HG03520 (cell line): ENCODE measurements around the gene VAV2.
"Not testable (repeated sequence)": the region's sequence is repeated elsewhere in the genome, so short reads cannot be mapped to it uniquely, and the experiment has no call there.

Experiments
- ATAC-seq: cut with Tn5 transposase; IDR thresholded peaks from one replicate; pipeline ENCODE4 v1.9.1; 2021; ENCODE audit warnings: mild to moderate bottlenecking, moderate library complexity; ENCODE audit not compliant: unreplicated experiment

The VAV2 gene

DNA sequence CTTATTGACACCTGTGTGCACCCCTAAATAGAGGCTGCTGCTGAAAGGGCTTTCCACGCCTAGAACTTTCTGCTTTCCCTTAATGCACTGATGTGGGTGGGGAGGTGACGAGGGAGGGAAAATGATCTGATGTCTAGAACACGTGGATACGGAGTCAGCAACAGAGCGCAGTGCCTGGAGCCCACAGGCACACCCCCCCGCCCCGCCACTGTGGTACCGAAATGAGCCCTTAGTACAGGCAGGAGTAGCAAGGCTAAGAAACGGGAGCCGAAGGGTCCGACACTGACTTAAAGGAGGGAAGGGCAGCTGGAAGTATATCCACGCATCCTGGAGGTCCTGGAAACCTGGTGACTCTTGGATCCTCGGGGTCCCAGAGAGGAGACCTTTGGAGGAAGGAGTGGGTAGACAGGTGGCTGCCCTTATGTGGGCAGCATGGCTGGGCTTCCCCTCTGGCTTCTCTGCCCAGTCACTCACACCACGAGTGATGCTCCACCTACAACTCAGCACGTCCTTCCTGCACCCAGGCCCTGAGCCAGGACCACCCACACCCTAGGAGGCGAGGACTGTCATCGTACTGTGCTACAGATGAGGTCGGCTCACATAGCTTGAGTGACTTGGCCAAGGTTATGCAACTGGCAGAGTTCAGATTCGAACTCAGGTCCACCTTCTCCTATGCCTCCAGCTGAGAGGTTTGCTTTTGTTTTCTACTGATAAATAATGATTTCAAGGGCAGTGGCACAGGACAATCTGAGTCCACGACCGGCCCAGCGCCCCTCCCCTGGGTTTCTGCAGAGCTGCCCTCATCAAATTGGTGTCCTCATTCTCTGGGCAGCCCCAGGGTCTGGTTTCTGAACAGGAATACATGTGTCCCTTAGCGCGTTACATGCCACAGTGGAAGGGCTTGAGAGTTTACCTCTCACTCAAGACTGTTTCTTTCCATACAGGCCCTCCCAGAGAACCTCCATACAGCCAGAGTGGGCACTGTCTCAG, 4.7 kb upstream of the VAV2 start:
- no peak for ATAC-seq

DNA sequence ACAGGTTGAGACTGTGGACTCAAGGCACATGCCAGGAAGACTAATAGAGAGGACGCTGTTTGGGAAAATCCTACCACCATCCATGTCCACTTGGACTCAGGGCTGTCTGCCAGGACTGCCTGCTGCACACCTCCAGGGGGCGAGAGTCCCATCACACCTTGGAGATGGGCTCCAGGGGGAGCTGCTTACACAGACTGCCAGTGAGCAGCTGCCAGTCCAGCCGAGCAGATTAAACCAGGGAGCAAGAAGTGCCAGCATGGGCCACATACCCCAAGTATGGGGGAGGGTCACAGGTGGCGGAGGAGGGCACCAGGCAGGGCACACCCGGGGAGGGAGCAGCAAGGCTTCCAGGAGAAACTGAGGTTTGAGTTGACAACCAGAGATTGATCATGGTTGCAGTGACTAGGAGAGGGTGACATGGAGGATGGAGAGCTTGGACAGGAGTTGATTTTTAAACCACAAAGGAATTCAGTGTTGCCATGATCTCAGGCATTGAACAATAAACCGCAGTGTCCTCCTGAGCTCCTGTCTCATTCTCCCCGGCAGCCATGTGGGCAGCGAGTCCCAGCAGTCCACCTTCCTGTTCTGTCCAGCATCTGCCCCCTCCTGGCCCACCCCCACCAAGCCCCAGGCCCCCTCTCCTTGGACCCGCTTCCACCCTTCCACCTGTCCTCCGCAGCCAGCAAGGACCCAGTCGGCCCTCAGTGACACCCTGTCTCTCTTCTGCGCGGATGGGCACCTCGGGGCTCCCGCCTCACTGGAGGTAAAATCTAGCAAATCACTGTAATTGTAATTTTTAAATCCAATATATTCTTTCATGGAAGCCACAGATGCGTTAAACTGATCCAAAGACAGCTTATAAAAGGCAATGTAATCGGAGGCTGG, 3.1 kb upstream of the VAV2 start:
- ATAC-seq, result no peak

DNA sequence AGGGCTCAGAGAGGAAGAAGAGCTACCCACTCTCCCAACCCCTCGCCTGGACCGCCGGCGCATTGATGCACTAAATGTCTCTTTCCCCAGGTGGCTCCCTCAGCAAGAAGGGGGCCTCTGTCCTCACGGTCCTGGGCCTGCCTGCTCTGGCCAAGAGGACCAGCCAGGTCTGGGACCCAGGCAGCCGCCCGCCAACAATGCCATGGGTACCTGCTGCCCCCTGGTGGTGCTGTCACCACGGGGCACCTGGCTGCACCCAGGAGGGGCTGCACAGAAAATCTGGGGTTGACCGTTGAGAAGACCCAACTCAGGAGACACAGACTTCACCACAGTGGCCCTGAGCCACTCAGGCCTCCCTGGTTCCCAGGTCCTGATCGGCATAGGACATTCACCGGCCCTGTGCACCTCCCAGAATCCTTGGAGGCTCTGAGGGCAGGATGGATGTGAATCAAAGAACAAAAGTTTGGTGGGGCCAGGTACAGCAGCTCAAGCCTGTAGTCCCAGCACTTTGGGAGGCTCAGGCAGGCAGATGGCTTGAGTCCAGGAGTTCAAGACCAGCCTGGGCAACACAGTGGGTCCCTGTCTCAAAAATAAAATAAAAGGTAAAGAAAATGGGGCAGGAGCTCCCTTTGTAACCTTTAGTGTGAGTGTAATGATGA, 2.4 kb upstream of the VAV2 start:
- ATAC-seq, result no peak

GRCh38 chr9:133993635-133994253, 1.6 kb upstream of the VAV2 start:
- no peak for ATAC-seq

DNA sequence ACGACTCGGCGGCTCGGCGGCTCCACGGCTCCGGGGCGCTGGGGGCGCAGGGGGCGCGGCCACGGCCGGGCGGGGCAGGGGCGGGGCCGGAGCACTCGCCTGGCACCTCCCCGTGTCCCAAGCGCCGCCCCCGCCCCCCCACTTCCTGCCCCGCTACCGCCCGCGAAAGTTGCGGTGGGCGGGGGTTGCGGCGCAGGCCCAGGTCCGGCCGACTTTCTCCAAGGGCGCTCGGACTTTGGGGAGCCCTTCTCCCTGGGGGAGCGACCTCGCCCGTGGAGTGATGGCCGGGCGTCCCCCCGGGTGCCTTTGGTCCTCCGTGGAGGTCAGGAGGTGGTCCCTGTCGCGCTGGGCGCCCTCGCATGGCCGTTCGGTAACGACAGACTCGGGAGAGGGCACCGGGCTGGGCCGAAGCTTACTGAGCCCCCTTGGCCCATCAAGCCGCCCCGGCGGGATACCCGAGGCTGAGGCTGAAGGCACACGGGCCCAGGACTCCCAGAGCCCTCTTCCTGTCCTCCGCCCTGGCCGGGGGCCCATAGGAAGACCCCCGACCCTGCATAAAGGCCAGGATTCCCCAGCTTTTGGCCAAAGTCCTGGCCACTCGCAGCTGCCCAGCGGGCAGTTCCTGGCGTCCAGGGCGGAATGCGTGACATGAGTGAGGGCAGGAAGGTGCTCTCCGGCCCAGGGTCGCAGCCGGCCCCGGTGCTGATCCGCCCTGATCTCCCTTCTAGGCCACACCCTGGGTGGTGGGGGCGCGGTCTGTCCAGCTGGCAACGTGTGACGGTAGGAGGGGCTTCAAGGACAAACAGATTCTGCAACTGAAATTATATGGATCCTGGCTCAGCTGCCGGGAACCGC, 883 bp upstream of the VAV2 start:
- ATAC-seq, result peak; percentile 39

DNA sequence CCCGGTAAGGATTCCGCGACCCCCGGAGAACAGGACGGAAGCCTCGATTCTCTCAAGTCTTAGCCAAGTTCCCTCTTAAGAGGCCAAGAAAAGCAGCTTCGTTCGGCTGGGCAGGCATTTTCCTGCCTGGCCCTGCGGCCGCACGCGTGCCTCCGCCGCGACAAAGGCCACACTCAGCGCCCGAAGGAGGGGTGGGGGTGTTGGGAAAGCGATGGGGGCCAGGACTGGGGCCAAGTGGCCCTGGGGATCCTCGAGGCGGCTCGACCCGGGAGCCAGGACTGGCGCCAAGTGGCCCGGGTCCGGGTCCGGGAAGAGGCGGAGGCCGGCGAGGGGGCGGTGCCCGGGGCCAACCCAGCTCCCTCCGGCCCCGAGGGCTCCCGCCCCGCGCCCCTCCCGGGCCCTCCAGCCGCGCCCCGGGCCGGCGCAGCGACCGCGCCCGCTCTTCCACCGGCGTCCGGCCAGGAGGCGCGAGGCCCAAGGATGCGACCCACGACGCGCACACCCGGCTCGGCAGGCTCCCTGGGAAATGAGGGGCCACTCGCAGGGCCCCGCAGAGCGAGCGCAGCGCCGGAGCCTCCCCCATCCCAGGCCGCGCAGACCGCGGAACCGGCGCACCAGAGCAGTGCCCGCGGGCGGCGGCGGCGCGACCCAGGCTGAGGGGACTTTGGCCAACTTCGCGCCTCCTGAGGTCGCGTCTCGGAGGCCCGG, 756 bp downstream of the VAV2 start:
- peak; percentile 8 for ATAC-seq

DNA sequence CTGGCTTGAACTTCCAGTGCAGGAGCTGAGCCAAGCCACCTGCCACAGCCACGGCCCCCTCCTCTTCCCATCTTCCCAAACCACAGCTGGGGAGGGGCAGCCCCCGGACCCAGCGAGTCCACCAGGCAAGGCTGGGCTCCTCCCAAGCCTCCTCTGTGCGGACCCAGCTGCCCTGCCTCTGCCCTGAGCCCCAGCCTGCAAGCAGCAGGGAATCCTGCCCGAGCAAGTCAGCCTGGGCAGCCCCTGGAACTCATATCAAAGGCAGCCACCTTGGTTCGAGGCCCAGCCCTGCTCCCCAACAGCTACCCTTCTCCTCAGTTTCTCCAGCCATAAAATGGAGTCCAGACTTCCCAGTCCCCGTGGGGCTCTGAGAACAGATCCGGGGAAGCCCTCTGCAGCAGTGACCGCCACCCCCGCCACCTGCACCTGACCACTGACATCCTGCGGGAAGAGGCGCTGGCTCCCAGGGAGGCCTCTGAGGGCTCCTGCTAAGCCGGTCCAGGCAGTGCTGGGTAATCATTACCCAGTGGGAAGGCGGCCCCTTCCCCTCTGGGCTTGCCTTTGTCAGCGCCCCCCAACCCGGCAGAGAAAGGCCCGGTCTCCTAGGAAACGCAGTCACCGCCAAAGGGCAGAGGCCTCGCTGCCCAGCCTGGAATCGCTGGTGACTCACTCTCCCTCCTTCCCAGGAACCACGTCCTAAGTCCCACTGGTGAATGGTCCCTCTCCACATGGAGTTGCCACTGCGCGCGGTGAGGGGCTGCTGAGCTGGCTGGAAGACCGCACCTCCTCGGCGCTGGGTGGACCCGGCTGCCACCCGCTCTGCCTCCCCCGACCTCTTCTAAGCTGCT, 1.5 kb downstream of the VAV2 start:
- no peak for ATAC-seq

GRCh38 chr9:133989625-133990365, 2.3 kb downstream of the VAV2 start:
- no peak for ATAC-seq

DNA sequence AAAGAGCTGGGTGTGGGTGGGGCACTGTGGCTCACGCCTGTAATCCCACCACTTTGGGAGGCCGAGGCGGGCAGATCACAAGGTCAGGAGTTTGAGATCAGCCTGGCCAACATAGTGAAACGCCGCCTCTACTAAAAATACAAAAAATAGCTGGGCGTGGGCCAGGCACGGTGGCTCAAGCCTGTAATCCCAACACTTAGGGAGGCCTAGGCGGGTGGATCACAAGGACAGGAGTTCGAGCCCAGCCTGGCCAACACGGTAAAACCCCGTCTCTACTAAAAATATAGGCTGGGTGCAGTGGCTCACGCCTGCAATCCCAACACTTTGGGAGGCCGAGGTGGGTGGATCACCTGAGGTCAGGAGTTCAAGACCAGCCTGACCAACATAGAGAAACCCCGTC, 3.4 kb downstream of the VAV2 start:
- ATAC-seq, result not testable (repeated sequence)

GRCh38 chr9:133987946-133988665, 4.0 kb downstream of the VAV2 start:
- ATAC-seq, result no peak

GRCh38 chr9:133987446-133987788, 4.7 kb downstream of the VAV2 start:
- no peak for ATAC-seq

GRCh38 chr9:133986774-133987445, 5.2 kb downstream of the VAV2 start:
- ATAC-seq, result no peak

DNA sequence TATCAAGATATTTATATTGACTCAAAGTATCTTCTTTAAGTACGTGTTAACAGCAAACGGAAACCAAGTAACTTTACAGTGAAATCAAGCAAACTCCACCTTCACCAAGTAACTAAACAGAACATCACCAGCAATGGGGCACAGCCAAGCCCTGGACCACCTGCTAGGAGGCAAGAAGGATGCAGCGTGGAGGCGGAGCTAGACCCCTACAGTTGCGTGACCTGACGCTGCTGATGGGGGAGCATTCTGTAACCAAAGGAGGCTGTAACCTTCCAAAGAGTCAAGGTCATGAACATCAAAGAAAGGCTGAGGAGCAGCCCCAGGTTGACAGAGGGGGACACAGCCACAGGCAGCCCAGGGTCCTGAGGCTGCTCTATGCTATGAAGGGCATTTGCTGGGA, 6.1 kb downstream of the VAV2 start:
- no peak for ATAC-seq

- ATAC-seq, result no peak
Observed at GRCh38 chr9:133982971-133983720, 9.0 kb downstream of the VAV2 start.

GRCh38 chr9:133981958-133982681, 10.0 kb downstream of the VAV2 start:
- ATAC-seq, result no peak
